Gastroesophageal sphincter (tissue), 4 donors: ENCODE results near the gene ATP9B. TPM values are rescaled to one million over a fixed set of nuclear protein-coding genes. Genes with fewer than 3 reads are reported as not detected.

Experiments used
- ATAC-seq: fragments of 150-250 bp; one replicate; pipeline ENCODE4 v1.9.1; 2016; ENCODE audit warnings: mild to moderate bottlenecking, moderate library complexity
- H3K27ac ChIP-seq, 4 donors: fragments of 200-600 bp; sonication (generic) in 3 of 4; 1 replicate in 3 of 4; 2 replicates in 1 of 4; pipeline ENCODE4 v1.5.1; 2016 to 2019
- H3K27me3 ChIP-seq: fragments of 200-600 bp; sonication (generic); one replicate; pipeline ENCODE4 v1.5.1; 2019
- H3K36me3 ChIP-seq, 2 donors: fragments of 200-600 bp; sonication (generic); one replicate each; pipeline ENCODE4 v1.5.1; 2019; ENCODE audit warnings: control low read depth in 1 of 2
- H3K4me1 ChIP-seq, 3 donors: fragments of 200-600 bp; sonication (generic); 1 replicate in 2 of 3; 2 replicates in 1 of 3; pipeline ENCODE4 v1.5.1; 2016 to 2019; ENCODE audit warnings: control low read depth in 2 of 3
- H3K4me3 ChIP-seq, 2 donors: fragments of 200-600 bp; sonication (generic); one replicate each; pipeline ENCODE4 v1.5.1; 2019; ENCODE audit warnings: mild to moderate bottlenecking in 1 of 2, moderate library complexity in 1 of 2
- H3K9me3 ChIP-seq, 3 donors: fragments of 200-600 bp; sonication (generic); one replicate each; pipeline ENCODE4 v1.5.1; 2017 to 2019; ENCODE audit warnings: control low read depth in 2 of 3
- CTCF ChIP-seq, 4 experiments: fragments of 200-600 bp in 2 of 4; fragments of 450-650 bp in 2 of 4; sonication (generic) in 1 of 4; IDR thresholded peaks; one replicate each; pipeline ENCODE4 v1.5.1; 2017 to 2019; ENCODE audit warnings: antibody characterized with exemption in 4 of 4, mild to moderate bottlenecking in 2 of 4, moderate library complexity in 2 of 4
- EP300 ChIP-seq: sonication (generic); formaldehyde crosslinking; IDR thresholded peaks from one replicate; pipeline ENCODE4 v1.6.1; 2017; ENCODE audit warnings: antibody characterized with exemption, mild to moderate bottlenecking
- POLR2A ChIP-seq, 2 donors: fragments of 450-650 bp; IDR thresholded peaks; one replicate each; pipeline ENCODE4 v1.6.1; 2017; ENCODE audit warnings: antibody characterized with exemption in 2 of 2, mild to moderate bottlenecking in 2 of 2, moderate library complexity in 1 of 2
- POLR2AphosphoS5 ChIP-seq: sonication (generic); formaldehyde crosslinking; IDR thresholded peaks from one replicate; pipeline ENCODE4 v1.6.1; 2017; ENCODE audit warnings: antibody characterized with exemption
- WGBS, 2 donors: methylation state at CpG; one replicate each; pipeline ENCODE4 v1.1.5; 2018; ENCODE audit warnings: low coverage in 1 of 2; 5-methylcytosine and 5-hydroxymethylcytosine counted together
- total RNA-seq, 4 donors: library from RNA; depleted of rRNA; stranded (reverse); fragments of >200 nt; gene quantifications; one replicate each; pipeline ENCODE4 v1.1.0, GENCODE V29; 2016

ATP9B gene
- total RNA-seq, 4 donors from 2014 or later, result 16.6 to 48.7 (median 33.7) TPM

GRCh38 chr18:79386547-79386946 lies 317.4 kb downstream of the ATP9B start:
- H3K4me3 ChIP-seq, result no peak overlapping the region
- no peaks in the 10 kb centered on the region for H3K9me3 ChIP-seq
- ATAC-seq, result no peak
- H3K27me3 ChIP-seq, result peaks cover 8% of the 10 kb centered on the region
- TF ChIP-seq POLR2A (IDR thresholded peaks at IDR 0.05) (no peak), POLR2AphosphoS5 (no peak), CTCF (IDR thresholded peaks at IDR 0.05) (no peak), EP300 (no peak)
- 94% methylated on average over 4 of the region's 14 CpGs; no CpG with 5 or more reads in 1 of the 2 donors for WGBS, 2 donors
- H3K4me1 ChIP-seq, result peaks cover 0 to 22% (median 0%) of the 10 kb centered on the region in 3 donors
- no peaks in the 10 kb centered on the region for H3K36me3 ChIP-seq
- no peak overlapping the region for H3K27ac ChIP-seq

- TF ChIP-seq POLR2AphosphoS5 (no peak), CTCF (IDR thresholded peaks at IDR 0.05) (no peak), EP300 (no peak), POLR2A (IDR thresholded peaks at IDR 0.05) (no peak)
- no peaks in the 10 kb centered on the region for H3K9me3 ChIP-seq
- WGBS, 2 donors, result 64 to 70% methylated on average over 4 to 6 of the region's 6 CpGs
Observed at GRCh38 chr18:79387214-79387613, 318.0 kb downstream of the ATP9B start.

GRCh38 chr18:79387615-79388014 lies 318.4 kb downstream of the ATP9B start:
- TF ChIP-seq POLR2A (IDR thresholded peaks at IDR 0.05), result no peak
- WGBS, 2 donors, result 60 to 92% methylated on average over 1 to 4 of the region's 11 CpGs
- Histone ChIP-seq H3K4me3 (no peak overlapping the region), H3K36me3 (no peaks in the 10 kb centered on the region), H3K9me3 (no peaks in the 10 kb centered on the region), H3K4me1 (peaks cover 0 to 23% (median 0%) of the 10 kb centered on the region in 3 donors), H3K27ac (no peak overlapping the region), H3K27me3 (peaks cover 8% of the 10 kb centered on the region)
- ATAC-seq, result no peak

More at GRCh38 chr18:79387214-79387613, 318.0 kb downstream of the ATP9B start:
- ATAC-seq, result no peak
- Histone ChIP-seq H3K27ac (no peak overlapping the region), H3K4me1 (peaks cover 0 to 22% (median 0%) of the 10 kb centered on the region in 3 donors), H3K4me3 (no peak overlapping the region), H3K27me3 (peaks cover 8% of the 10 kb centered on the region), H3K36me3 (no peaks in the 10 kb centered on the region)

GRCh38 chr18:79388043-79388442 lies 318.8 kb downstream of the ATP9B start:
- H3K27me3 ChIP-seq, result peaks cover 8% of the 10 kb centered on the region
- no peaks in the 10 kb centered on the region for H3K9me3 ChIP-seq
- H3K4me3 ChIP-seq, result no peak overlapping the region
- no peak overlapping the region for H3K27ac ChIP-seq
- ATAC-seq, result no peak
- WGBS, 2 donors, result 57 to 60% methylated on average over 1 to 3 of the region's 7 CpGs
- H3K4me1 ChIP-seq, result peaks cover 0 to 27% (median 2%) of the 10 kb centered on the region in 3 donors
- no peaks in the 10 kb centered on the region for H3K36me3 ChIP-seq
- TF ChIP-seq EP300 (no peak), POLR2A (IDR thresholded peaks at IDR 0.05) (no peak), POLR2AphosphoS5 (no peak), CTCF (IDR thresholded peaks at IDR 0.05) (no peak)

GRCh38 chr18:79389689-79390088 lies 320.5 kb downstream of the ATP9B start:
- WGBS, 2 donors, result 17 to 21% methylated on average over 4 of the region's 4 CpGs
- Histone ChIP-seq H3K36me3 (no peaks in the 10 kb centered on the region), H3K4me1 (peaks cover 0 to 36% (median 7%) of the 10 kb centered on the region in 3 donors), H3K4me3 (no peak overlapping the region), H3K27ac (no peak overlapping the region), H3K9me3 (no peaks in the 10 kb centered on the region), H3K27me3 (peaks cover 8% of the 10 kb centered on the region)
- no peak for ATAC-seq
- TF ChIP-seq POLR2AphosphoS5 (no peak), EP300 (no peak), POLR2A (IDR thresholded peaks at IDR 0.05) (no peak), CTCF (IDR thresholded peaks at IDR 0.05) (no peak)
